HG03575 (cell line): ENCODE measurements around the gene CHD5.

Experiments used
- ATAC-seq: cut with Tn5 transposase; IDR thresholded peaks from one replicate; pipeline ENCODE4 v1.9.1; 2021; ENCODE audit not compliant: unreplicated experiment, insufficient number of reproducible peaks, low FRiP score; ENCODE audit errors: extremely low read depth

The CHD5 gene

DNA sequence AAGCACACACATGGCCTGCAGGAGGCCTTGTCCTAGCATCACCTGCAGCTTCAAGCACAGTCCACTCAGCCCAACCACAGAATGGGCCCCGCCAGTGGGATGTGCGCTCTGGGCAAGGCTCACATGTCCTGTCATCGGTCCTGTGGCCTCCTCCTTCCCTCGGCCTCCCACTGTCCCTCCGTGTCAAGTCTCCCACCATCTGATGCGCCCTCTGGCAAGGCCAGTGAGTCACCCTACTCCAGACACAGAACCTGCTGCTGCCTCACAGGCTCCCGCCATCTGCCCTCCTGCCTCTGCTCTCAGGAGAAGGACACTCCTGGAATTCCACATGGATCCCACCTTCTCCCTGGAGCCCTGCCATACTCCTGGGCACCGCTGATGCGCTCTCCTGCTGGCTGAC is 120.3 kb downstream of the CHD5 start:
- no peak for ATAC-seq

DNA sequence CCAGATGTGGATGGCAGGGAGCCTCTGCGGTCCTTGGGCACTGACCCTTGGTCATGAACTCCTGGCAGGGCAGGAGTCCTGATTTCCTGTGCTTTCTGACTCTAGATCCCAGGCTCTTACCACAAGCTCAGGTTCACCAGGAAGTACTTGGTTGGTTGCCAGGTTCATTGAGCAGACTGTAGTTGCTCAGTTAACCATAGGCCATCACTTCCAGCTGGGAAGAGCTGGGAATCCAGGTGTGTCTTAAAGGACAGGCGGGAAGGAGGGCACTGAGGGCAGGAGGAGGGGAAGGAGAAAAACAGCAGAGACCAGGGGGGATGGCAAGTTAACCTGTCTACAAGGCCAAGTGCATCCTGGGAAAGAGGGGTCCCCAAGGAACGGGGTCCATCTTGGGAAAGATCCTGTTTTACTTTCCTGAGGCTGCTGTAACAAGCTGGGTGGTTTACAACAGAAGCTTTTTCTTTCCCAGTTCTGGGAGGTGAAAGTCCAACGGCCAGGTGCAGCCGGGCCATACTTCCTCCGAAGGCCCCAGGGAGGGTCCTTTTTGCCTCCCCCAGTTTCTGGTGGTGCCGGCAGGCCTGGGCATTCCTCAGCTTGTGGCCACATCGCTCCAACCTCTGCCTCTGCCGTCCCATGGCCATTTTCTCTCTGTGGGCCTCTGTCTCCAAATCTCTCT is 122.8 kb downstream of the CHD5 start:
- no peak for ATAC-seq

DNA sequence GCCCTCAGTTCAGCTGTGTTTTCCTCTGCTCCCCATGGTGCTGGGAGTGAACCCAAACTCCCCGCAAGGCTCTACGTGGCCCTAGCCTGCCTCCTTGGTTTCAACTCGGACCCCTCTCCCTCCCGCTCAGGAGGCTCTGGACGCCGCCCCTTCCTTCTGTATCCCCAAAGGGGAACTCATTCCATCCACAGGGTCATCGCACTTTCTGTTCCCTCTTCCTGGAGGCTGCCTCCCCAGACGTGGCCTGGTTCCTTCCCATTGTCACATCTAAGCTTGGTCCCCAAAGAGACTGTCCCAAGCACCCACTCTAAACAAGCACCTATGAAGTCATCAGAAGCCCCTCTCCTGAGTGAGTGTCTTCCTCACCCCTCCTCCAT is 123.6 kb downstream of the CHD5 start:
- no peak for ATAC-seq

DNA sequence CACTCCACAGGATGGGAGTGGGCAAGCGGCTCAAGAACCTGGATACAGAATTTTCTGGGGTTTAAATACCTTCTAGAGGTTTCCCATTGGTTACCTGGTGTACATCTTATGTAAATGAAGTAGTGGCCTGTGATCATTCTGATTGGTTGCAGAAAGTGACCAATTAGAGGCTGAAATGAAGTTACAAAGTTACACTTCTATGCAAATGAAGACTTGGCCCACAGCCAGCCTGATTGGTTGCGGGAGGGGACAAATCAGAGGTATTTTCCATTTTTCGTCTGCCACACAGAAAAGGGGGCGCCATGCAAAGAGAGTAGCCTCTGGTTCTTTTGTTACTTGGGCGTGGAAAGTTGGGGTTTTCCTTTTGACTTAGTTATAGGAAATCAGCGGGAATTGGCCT is 125.5 kb downstream of the CHD5 start:
- ATAC-seq: no peak

DNA sequence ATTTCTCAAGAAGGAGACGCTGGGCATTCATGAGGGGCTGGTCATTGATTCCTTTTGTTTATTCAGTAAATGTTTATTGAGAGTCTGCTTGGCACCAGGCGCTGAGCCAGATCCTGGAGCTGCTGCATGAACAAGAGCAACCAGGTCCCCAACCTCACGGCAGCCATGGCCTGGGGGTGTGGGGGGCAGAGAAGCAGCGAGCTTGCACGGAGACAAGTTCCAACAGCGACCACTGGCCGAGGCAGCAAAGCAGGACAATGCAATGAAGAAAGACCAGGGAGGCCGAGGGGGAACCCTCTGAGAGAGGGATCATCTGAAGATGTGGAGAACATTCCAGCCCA is 126.9 kb downstream of the CHD5 start:
- ATAC-seq: no peak

DNA sequence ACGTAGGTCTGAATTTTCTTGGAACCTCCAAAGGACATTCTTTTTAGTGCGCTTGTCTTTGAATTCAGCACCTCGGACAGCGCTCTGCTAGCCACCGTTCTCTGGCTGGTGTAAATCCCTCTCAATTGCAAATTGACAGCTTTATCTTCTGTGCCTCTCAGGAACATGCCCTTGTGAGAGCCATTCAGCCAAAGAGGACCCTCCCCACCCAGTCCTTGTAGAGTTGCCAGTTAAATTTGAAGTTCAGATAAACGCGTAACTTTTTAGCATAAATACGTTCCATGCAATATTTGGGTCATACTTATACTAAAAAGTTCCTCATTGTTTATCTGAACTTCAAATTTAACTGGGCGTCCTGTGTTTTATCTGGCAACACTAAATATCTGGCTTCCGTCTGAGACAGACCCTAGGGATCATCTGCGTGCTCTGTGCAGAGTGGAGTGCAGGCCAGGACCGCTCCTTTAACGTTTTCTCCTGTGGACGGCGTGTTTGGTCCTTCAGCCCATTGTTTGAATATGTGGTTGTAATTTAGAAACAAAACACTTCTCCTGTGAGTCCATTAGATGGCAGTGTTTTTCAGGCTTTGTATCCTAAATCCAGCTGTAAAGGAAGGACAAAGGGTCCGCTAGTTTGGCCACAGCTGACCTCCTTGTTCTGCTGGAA is 127.4 kb downstream of the CHD5 start:
- no peak for ATAC-seq
